GM12874 (cell line): ENCODE results near the gene MEF2D.

Experiments
- CTCF ChIP-seq: IDR thresholded peaks from 2 replicates; pipeline ENCODE4 v1.5.1; 2011; ENCODE audit warnings: low read depth, mild to moderate bottlenecking, control low read depth, low read length, moderate library complexity; ENCODE audit not compliant: insufficient read depth

The MEF2D gene

GRCh38 chr1:156543066-156543465 is 42.5 kb upstream of the MEF2D start:
- no peak for TF ChIP-seq CTCF

GRCh38 chr1:156540955-156541354 is 40.4 kb upstream of the MEF2D start:
- TF ChIP-seq CTCF, result no peak

GRCh38 chr1:156539818-156540355 is 39.3 kb upstream of the MEF2D start:
- TF ChIP-seq CTCF, result no peak

GRCh38 chr1:156538711-156539440 is 38.3 kb upstream of the MEF2D start:
- TF ChIP-seq CTCF, result no peak

- TF ChIP-seq CTCF, result no peak
Measured at GRCh38 chr1:156537027-156537426, 36.5 kb upstream of the MEF2D start.

GRCh38 chr1:156534424-156535060 is 34.0 kb upstream of the MEF2D start:
- no peak for TF ChIP-seq CTCF

- TF ChIP-seq CTCF, result no peak
Measured at GRCh38 chr1:156533568-156534220, 33.1 kb upstream of the MEF2D start.
